Raji (cell line): Measurements from ENCODE around the gene TMEM82.

Experiments used
- POLR2A ChIP-seq: IDR thresholded peaks from 2 replicates; pipeline ENCODE4 v1.6.1; 2011; ENCODE audit warnings: low read depth, low read length, control low read depth; ENCODE audit not compliant: insufficient read depth

Gene TMEM82

DNA sequence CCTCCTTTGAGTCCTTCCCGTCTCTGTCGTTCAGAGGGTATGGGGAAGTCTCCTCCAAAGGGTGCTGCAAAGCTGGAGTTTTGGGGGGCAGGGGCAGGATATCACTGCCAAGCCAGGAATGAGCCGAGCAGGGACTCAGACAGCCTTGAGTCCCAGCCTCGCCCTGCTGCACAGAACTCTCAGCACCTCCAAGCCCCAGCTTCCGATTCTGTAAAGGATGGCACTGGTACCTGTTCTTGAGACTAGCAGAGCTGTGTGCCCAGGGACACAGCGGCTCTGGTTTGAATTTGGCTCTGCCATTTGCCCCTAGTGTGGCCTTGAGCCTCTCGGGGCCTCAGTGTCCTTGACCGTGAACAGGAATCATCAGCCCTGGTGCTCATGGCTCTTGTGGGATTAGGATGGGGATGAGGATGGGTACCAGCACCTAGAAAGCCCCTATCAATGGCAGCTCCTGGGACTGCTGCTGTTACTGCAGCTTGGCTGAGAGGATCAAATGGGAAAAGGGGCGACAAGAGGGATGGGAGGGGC lies 14.8 kb downstream of the TMEM82 start:
- no peak for TF ChIP-seq POLR2A

DNA sequence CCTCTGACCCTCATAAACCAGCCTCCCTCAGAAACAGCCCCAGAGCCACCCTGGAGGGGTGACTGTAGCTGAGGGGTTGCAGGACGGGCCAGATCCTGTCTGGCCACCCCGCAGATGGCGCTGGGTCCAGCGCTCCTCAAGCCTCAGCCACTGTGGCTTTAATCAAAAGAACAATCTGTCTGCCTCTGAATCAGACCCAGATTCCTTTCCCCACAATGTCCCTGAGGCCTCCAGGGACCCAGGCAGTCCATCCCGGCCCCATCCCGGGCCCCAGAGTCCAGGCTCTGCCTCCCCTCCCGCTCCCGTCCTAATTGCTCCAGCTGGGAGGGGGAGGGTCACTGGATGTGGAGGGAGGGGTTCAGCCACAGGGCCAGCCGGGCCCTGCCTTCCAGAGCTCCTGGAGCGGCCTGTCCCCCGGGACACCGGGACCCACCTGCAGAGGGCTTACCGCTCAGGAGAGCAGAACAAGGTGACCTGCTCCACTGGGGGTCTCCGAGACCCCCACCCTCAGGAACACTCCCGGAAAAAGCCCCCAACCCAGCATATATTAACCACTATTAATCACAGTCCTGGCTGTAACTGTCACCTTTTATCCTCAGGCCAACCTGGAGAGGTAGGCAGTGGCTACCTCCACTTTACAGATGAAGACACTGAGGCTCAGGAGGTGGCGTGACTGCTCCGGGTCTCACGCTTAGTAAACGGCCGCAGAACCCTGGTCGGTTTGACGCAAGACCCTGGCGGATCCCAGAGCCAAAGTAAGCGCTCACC lies 15.5 kb downstream of the TMEM82 start:
- no peak for TF ChIP-seq POLR2A

DNA sequence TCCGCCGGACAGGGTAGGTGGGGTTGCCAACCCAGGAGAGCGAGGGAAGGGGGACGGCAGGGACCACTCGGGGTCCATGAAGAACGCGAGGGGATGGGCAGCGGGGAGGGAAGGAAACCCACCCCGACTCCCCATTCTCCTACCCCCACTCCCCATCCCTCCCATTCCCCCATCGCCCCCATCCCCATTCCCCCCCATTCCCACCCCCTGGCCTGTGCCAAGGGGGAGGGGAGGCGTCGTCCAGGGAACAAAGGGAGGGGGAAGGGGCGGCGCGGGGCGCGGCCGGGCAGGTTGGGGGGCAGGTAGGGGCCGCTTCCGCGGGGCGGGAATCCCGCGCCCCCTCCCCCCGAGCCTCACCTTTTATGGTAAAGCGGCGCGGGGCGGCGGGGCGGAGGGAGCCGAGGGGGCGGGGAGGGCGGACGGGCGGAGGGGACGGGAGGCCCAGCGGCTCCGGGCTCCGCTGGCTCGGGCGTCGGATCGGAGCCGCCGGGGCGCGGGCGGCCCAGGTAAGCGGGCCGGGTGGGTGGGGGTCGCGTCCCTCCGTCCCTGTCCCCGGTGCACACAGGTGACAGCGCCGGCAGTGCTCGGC lies 16.1 kb downstream of the TMEM82 start, which contains the start of gene FBLIM1:
FBLIM1 (plus strand) TSS at position 453 of the 589 bp plus-strand sequence. CDS start 6,189 bp downstream, outside the sequence.
- TF ChIP-seq POLR2A: no peak

DNA sequence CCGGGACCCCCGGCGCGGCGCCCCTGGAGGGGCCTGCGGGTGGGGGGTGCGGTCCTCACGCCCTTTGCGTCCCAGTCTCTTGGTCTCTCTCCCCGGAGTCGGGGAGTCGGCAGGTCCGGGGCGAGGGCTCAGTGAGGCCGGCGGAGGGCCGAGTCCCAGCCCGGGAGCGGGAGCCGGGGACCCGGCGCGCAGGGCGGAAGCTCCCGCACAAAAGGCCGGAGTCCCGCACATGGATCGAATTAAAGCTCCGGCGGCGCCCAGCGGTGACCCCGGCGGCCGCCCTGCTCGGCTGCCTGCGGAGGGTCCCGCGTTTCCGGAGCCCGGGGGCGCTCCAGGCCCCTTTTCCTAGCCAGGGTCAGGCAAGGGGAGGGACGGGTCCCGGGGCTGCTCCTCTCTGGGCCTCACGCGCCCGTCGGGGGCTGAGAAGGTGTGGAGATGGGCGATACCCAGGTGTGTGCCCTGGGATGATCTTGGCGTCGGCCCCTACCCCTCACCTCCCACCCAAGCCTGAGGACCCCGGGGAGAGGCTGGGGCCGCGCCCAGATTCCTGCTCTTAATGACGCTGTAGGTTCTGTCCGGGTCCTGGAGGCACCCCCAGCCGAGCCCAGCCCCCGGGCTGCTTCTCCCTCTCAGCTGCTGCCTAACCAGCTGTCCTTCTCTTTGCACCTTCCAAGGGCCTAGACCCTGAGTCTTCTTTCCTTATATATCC lies 16.8 kb downstream of the TMEM82 start:
- no peak for TF ChIP-seq POLR2A

DNA sequence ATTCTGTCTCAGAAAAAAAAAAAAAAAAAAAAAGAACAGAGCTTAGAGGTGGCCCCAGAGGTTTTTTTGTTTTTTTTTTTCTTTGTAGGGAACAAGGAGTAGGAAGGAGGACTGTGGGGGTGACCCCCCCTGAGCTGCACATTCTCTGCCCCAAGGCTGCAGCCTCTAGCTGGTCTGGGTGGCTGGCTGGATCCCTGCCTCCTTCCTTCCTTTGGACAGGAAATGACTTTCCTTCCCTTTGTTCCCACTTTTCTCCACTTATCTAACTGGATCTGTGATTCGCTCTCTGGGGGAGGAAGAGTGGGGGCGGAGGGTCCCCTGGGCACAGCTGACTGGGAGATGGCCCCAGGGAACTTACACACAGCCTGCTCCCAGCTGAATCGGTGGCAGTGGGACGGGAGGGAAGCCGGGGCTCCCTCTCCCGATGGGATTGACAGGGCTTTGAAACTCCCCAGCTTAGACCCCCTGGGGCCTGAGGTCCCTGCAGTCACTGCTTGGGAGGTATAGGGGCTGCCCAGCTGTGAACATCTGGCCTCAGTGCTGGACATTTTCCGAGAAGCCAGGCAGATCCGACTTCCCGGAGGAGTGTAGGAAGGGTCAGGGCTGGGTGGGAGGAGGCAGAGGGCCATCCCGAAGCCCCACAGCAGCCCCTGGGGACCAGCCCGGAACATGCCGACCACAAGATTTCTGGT lies 18.4 kb downstream of the TMEM82 start:
- no peak for TF ChIP-seq POLR2A

DNA sequence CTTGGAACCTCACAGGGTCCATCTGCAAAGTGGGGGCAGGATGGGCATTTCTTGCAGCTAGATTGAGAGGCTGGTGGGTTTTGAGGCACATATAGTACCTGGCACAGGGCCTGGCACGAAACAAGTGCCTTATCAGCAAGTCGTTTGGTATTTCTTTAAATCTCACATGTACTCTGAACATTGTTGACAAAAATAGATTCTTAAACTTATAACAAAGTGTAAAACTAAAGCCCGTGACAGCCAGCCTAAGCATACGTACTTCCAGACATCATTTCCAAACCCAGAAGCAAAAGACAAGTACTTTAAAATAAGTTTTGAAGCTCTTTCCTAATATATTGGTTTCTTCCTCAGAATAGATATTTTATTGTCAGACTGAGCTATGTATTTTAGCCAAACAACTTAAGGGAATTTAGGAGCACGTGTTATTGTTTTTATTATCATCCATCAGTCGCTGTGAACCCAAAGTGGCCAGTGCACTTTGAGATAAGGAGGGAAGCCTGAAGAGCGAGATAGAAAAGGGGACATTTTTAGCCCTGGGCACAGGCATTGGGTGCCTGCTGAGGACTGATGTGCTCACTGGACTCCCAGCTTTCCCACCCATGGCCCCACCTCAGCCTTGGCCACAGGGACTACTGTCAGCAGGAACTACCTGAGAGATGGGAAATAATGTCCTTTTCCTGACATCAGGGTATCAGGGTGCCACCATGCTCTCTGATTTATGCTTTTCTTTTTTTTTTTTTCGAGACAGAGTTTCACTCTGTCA lies 19.2 kb downstream of the TMEM82 start:
- TF ChIP-seq POLR2A: no peak

DNA sequence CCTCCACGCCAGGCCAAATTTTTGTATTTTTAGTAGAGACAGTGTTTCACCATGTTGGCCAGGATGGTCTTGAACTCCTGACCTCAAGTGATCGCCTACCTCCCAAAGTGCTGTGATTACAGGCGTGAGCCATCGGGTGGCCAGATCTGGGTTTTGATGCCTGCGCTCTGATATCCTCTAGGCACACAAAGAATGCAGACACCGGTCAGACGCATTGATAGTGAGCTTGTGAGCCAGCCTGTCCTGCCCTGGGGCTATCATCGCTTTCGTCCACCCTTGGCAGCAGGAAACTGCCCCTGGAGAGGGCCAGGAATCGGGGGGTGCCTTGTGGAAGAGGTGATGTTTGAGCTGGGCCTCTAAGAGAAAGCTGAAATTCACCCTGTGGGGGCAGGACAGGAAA lies 20.2 kb downstream of the TMEM82 start:
- TF ChIP-seq POLR2A: no peak

DNA sequence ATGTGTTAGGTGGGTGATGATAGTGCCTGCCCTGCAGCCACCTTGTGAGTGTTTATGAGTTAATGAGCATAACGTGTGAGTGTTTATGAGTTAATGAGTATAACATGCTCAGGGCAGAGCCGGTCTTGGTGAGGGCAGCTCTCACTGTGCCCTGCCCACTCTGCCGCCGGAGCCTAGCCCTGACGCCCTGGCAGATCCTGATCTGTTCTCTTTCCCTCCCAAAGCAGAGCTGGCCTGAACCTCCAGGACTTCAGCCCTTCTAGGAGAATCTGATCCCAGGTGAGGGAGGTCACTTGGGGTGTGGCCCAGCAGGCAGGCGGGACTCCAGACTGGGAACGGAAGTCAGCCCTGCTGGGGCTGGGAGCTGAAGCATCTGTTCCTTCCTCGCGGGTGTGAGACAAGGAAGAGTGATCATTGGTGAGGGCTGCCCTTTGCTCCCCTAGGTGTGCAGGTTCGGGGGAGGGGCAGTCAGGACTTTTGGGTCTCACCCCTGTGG lies 22.0 kb downstream of the TMEM82 start:
- TF ChIP-seq POLR2A: no peak

DNA sequence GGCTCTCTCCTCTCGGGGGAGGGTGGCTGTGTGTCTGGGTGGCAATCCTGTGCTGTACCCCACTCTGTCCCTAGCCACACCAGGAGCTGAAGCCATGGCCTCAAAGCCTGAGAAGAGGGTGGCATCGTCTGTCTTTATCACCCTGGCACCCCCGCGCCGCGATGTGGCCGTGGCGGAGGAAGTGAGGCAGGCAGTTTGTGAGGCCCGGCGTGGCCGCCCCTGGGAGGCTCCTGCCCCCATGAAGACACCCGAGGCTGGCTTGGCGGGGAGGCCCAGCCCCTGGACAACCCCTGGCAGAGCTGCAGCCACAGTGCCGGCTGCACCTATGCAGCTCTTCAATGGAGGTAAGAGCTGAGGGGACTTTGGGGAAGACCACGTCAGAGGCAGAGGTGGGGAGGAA lies 22.6 kb downstream of the TMEM82 start:
- no peak for TF ChIP-seq POLR2A

DNA sequence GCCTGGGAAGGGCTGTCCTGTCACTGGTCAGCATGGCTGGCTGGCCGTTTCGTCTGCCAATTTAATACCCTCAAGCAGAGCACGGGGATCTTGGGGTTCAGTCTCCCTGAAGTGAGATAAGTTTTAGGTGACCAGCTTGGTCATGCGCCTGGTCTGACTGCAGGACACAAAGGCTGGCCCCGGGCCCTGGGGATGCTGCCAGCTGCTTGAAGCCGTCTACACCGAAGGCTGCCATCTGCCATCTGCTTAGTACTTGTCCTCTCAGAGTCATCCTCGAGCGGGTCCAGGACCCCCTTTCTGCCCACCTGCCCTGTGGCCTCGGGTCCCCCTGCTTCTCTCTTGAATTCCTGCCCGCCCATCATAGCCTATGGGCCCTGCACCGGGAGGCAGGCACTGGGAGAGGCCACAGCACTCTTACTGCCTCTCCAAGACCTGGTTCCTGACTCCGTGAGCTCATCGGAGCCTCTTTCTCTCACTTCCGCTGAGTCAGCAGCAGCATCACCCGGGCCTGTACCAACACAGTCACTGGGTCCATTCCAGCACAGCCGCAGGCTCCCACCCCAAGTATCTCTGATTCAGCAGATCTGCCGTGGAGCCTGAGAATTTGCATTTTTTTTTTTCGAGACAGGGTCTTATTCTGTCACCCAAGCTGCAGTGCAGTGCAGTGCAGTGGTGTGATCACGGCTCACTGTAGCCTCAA lies 23.3 kb downstream of the TMEM82 start:
- no peak for TF ChIP-seq POLR2A

DNA sequence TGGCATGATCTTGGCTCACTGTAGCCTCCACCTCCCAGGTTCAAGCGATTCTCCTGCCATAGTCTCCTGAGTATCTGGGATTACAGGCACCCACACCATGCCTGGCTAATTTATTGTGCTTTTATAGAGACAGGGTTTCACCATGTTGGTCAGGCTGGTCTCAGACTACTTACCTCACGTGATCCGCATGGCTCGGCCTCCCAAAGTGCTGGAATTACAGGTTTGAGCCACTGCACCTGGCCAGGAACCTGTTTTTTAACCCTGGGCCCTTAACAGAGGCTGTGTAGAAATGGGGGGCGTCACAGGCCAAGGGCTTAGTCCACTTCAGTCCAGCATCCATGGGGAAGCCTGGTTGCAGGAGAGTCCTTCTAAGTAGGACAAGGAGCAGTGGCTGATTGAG lies 25.6 kb downstream of the TMEM82 start:
- TF ChIP-seq POLR2A: no peak

DNA sequence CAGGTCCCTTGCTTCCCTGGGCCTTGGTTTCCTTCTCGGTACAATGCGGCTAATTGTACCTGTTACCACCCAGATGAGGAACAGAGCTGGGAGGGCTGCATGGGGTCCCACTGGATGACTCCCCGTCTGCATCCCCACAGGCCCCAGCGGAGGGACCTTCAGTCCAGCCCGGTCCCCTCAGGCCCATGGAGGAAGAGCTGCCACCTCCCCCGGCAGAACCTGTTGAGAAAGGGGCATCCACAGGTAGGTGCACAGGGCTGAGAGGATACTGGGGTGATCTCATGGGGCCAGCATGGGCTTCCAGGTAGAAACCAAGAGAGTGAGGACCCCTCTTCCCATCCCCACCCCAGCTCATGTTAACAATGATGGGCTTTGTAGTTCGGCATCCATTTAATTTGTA lies 26.1 kb downstream of the TMEM82 start:
- TF ChIP-seq POLR2A: no peak

DNA sequence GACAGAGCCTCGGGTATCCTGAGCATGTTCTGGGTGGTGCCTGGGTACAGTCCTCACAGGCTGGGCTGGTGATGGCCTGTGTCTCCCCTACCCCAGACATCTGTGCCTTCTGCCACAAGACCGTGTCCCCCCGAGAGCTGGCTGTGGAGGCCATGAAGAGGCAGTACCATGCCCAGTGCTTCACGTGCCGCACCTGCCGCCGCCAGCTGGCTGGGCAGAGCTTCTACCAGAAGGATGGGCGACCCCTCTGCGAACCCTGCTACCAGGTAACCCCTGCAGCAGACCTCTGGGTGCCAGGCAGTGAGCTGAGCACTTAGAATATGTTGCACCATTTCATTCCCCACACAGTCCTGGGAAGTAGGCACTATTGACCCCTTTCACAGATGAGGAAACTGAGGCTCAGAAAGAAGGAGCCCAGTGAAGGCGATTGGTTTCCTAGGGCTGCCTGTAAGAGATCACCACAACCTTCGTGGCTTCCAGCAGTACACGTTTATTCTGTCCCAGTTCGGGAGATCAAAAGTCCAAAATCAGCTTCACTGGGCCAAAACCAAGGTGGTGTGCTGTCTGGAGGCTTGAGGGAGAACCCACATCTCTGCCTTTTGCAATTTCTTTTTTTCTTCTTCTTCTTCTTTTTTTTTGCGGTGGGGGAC lies 28.1 kb downstream of the TMEM82 start:
- TF ChIP-seq POLR2A: no peak

DNA sequence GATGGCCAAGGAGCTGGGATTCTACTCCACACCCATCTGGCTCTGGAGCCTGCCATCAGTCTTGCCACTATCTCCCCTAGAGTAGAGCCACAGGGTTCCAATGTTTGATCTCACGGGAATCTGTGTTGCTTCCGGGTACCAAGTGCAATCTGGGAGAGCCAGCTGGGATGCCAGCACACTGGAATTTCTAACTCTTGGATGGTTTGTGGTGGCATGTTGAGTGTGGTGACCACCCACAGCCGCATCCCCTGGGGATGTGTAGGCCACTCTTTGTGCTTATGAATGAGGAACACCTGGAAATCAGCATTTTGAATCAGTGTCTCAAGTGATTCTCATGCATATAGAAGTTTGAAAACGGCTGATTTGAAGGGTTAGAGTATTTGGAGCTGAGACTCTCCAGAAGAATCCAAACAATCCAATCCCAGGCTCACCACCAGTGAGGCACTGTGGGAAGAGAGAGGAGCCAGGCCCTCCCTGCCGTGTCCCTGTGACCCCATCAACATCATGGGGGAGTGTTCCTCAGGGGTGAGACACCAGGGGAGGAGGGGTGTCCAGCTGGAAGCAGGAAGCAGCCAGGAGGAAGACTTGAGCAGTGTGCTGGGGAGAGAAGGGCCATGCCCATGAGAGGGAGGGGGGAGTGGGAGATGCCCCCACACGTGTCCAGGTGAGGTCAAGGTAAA lies 29.7 kb downstream of the TMEM82 start:
- TF ChIP-seq POLR2A: no peak
